SU-DHL-6 (cell line): Measurements from ENCODE around the gene HLA-A.

Source experiments
- H2AFZ ChIP-seq: fragments of 200-600 bp; sonication (generic); 2 replicates; pipeline ENCODE4 v1.6.1; 2014; ENCODE audit warnings: low read depth, mild to moderate bottlenecking, moderate library complexity, mixed read lengths, antibody characterized with exemption, low read length; ENCODE audit not compliant: severe bottlenecking
- H3F3A ChIP-seq: fragments of 200-600 bp; shearing (Covaris generic); 2 replicates; pipeline ENCODE4 v1.6.0; 2016; ENCODE audit warnings: antibody characterized with exemption, mild to moderate bottlenecking; ENCODE audit not compliant: insufficient read depth
- H3K27ac ChIP-seq: fragments of 200-600 bp; sonication (generic); 2 replicates; pipeline ENCODE4 v1.5.1; 2016; ENCODE audit warnings: low read depth, mild to moderate bottlenecking, low read length, moderate library complexity, mixed read lengths
- H3K27me3 ChIP-seq: fragments of 200-600 bp; sonication (generic), shearing (Covaris generic); 2 replicates; pipeline ENCODE4 v1.6.0; 2014; ENCODE audit warnings: mild to moderate bottlenecking, low read length
- H3K36me3 ChIP-seq: fragments of 200-600 bp; sonication (generic); 2 replicates; pipeline ENCODE4 v1.6.1; 2014; ENCODE audit warnings: mild to moderate bottlenecking, low read length, mixed read lengths
- H3K4me2 ChIP-seq: fragments of 300-600, 200-600 bp; shearing (Covaris generic), sonication (generic); 2 replicates; pipeline ENCODE4 v1.6.0; 2014; ENCODE audit warnings: low read length, low read depth, mild to moderate bottlenecking; ENCODE audit not compliant: poor library complexity, severe bottlenecking
- H3K4me3 ChIP-seq: fragments of 200-600 bp; sonication (generic); 2 replicates; pipeline ENCODE4 v1.5.1; 2014; ENCODE audit warnings: antibody characterized with exemption, low read length, mild to moderate bottlenecking, mixed read lengths; ENCODE audit not compliant: insufficient read depth, poor library complexity, severe bottlenecking
- H3K79me2 ChIP-seq: fragments of 200-600 bp; sonication (generic); 2 replicates; pipeline ENCODE4 v1.6.1; 2014; ENCODE audit warnings: mild to moderate bottlenecking, low read length, moderate library complexity; ENCODE audit not compliant: insufficient read depth
- H3K9ac ChIP-seq: fragments of 200-600 bp; sonication (generic); 2 replicates; pipeline ENCODE4 v1.7.0; 2014; ENCODE audit warnings: mild to moderate bottlenecking, low read length
- H3K9me2 ChIP-seq: fragments of 200-600 bp; sonication (generic); replicated peaks from 2 replicates; pipeline ENCODE4 v1.6.1; 2014; ENCODE audit warnings: low read length; ENCODE audit not compliant: insufficient read depth
- H3K9me3 ChIP-seq: fragments of 200-600 bp; sonication (generic); 2 replicates; pipeline ENCODE4 v1.6.1; 2014; ENCODE audit warnings: low read length, mixed read lengths; ENCODE audit not compliant: insufficient read depth
- H4K20me1 ChIP-seq: fragments of 200-600 bp; sonication (generic); 2 replicates; pipeline ENCODE4 v1.6.1; 2014; ENCODE audit warnings: low read depth, mild to moderate bottlenecking, antibody characterized with exemption, low read length, moderate library complexity, mixed read lengths
- EZH2phosphoT487 ChIP-seq: fragments of 200-600 bp; sonication (generic), shearing (Covaris generic); conservative IDR thresholded peaks from 2 replicates; pipeline ENCODE4 v1.6.1; 2018; ENCODE audit warnings: mild to moderate bottlenecking, antibody characterized with exemption, low read length, moderate library complexity, mixed read lengths
- TF ChIP-seq, protein P1 (sequence below): fragments of 200-600 bp; sonication (generic); IDR thresholded peaks from one replicate; pipeline ENCODE4 v1.5.1; 2017; ENCODE audit warnings: antibody characterized with exemption, mild to moderate bottlenecking, low read length, moderate library complexity; ENCODE audit not compliant: insufficient read depth, poor library complexity, severe bottlenecking

HLA-A gene

GRCh38 chr6:29947077-29947980 lies 5.0 kb downstream of the HLA-A start:
- H3K9me2 ChIP-seq, result no peaks in the 10 kb centered on the region
- H3K79me2 ChIP-seq, result no peaks in the 10 kb centered on the region
- H3K9me3 ChIP-seq, result no peaks in the 10 kb centered on the region
- no peak overlapping the region for H3K4me2 ChIP-seq
- no peaks in the 10 kb centered on the region for H4K20me1 ChIP-seq
- no peak overlapping the region for H3K9ac ChIP-seq
- H3K36me3 ChIP-seq, result no peaks in the 10 kb centered on the region; the same call in 1 of the 2 replicates
- no peaks in the 10 kb centered on the region for H3K27me3 ChIP-seq
- no peak overlapping the region for H3K4me3 ChIP-seq
- H2AFZ ChIP-seq, result no peak overlapping the region
- no peak overlapping the region for H3K27ac ChIP-seq
- no peaks in the 10 kb centered on the region for H3F3A ChIP-seq
- TF ChIP-seq EZH2phosphoT487, result no peak
- TF ChIP-seq, protein P1, sequence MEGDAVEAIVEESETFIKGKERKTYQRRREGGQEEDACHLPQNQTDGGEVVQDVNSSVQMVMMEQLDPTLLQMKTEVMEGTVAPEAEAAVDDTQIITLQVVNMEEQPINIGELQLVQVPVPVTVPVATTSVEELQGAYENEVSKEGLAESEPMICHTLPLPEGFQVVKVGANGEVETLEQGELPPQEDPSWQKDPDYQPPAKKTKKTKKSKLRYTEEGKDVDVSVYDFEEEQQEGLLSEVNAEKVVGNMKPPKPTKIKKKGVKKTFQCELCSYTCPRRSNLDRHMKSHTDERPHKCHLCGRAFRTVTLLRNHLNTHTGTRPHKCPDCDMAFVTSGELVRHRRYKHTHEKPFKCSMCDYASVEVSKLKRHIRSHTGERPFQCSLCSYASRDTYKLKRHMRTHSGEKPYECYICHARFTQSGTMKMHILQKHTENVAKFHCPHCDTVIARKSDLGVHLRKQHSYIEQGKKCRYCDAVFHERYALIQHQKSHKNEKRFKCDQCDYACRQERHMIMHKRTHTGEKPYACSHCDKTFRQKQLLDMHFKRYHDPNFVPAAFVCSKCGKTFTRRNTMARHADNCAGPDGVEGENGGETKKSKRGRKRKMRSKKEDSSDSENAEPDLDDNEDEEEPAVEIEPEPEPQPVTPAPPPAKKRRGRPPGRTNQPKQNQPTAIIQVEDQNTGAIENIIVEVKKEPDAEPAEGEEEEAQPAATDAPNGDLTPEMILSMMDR, result no peak

DNA sequence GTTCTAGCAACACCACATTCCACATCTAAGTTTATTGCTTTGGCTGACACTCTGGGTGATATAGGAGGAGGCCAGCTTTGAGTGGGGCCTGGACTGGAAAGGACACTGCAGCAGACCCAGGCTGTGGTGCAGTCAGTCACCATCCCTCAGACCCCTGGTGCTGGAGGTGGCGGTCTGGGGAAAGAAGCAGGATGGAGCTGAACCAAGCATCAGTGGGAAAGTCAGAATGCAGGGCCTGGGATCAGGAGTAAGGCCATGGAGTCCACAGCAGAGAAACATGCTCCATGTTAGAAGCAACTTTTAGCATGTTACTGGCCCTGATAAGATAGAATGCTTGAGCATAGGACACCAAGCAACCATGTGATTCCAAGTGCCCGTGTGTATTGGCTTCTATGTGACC lies 5.9 kb downstream of the HLA-A start:
- TF ChIP-seq EZH2phosphoT487, result no peak
- TF ChIP-seq, protein P1, result no peak
- no peaks in the 10 kb centered on the region for H3F3A ChIP-seq
- H3K79me2 ChIP-seq, result no peaks in the 10 kb centered on the region
- H3K4me3 ChIP-seq, result no peak overlapping the region
- no peaks in the 10 kb centered on the region for H3K9me3 ChIP-seq
- no peaks in the 10 kb centered on the region for H3K27me3 ChIP-seq
- H2AFZ ChIP-seq, result no peak overlapping the region
- no peak overlapping the region for H3K27ac ChIP-seq
- no peak overlapping the region for H3K9ac ChIP-seq
- no peaks in the 10 kb centered on the region; the same call in 1 of the 2 replicates for H3K36me3 ChIP-seq
- H3K9me2 ChIP-seq, result no peaks in the 10 kb centered on the region
- no peaks in the 10 kb centered on the region for H4K20me1 ChIP-seq
- no peak overlapping the region for H3K4me2 ChIP-seq

- H4K20me1 ChIP-seq, result no peaks in the 10 kb centered on the region
Measured at GRCh38 chr6:29949934-29950333, 7.6 kb downstream of the HLA-A start.

More at GRCh38 chr6:29949934-29950333, 7.6 kb downstream of the HLA-A start:
- H3F3A ChIP-seq, result no peaks in the 10 kb centered on the region
- H3K79me2 ChIP-seq, result no peaks in the 10 kb centered on the region
- H3K9me2 ChIP-seq, result no peaks in the 10 kb centered on the region
- no peaks in the 10 kb centered on the region; the same call in 1 of the 2 replicates for H3K36me3 ChIP-seq
- no peak overlapping the region for H3K9ac ChIP-seq
- TF ChIP-seq, protein P1, result no peak
- no peak for TF ChIP-seq EZH2phosphoT487
- H3K27ac ChIP-seq, result no peak overlapping the region
- H3K4me3 ChIP-seq, result no peak overlapping the region
- H3K4me2 ChIP-seq, result no peak overlapping the region
- no peaks in the 10 kb centered on the region for H3K27me3 ChIP-seq
- H3K9me3 ChIP-seq, result no peaks in the 10 kb centered on the region
- no peak overlapping the region for H2AFZ ChIP-seq
